ENCODE measurements around the gene CD3D. TPM values are rescaled to one million over a fixed set of nuclear protein-coding genes. Genes with fewer than 3 reads are reported as not detected.

The CD3D gene
- total RNA-seq, 6 experiments from 2014 or later = 0.64 to 0.98 (median 0.89) TPM; not detected in 2

GRCh38 chr11:118358071-118358470 is 15.6 kb upstream of the CD3D start:
- Histone ChIP-seq H3K27me3 (no peaks in the 10 kb centered on the region), H3K4me1 (peaks cover 0 to 12% (median 3%) of the 10 kb centered on the region in 4 donors), H3K9me3 (no peaks in the 10 kb centered on the region), H3K27ac (no peak overlapping the region), H3K4me3 (no peak overlapping the region), H3K36me3 (no peaks in the 10 kb centered on the region)
- no peak for ATAC-seq
- TF ChIP-seq CTCF (IDR thresholded peaks at IDR 0.05) (no peak), POLR2A (IDR thresholded peaks at IDR 0.05) (no peak)
- DNase-seq = no peak
- intact Hi-C loops (cut with DNase I) = loop anchor here in 1 of 2 donors (10.0 kb wide), 1 partner anchor 53 kb away; the partner anchor contains the start of gene CD3E
- 45% methylated on average over 3 of the region's 3 CpGs for WGBS (ENCODE audit: insufficient coverage, low coverage, low lambda C conversion rate, missing lambda C conversion rate)

GRCh38 chr11:118353084-118353710 is 10.7 kb upstream of the CD3D start:
- H3K9me3 ChIP-seq = no peaks in the 10 kb centered on the region
- DNase-seq (no peak), ATAC-seq (no peak)
- whole genome bisulfite sequencing (ENCODE audit: insufficient coverage, low coverage, low lambda C conversion rate, missing lambda C conversion rate) = 7% methylated on average over 5 of the region's 6 CpGs
- TF ChIP-seq CTCF (IDR thresholded peaks at IDR 0.05) = peak; percentile 53 to 61 (median 56)
- TF ChIP-seq POLR2A (IDR thresholded peaks at IDR 0.05) = no peak
- H3K27me3 ChIP-seq = no peaks in the 10 kb centered on the region
- no peaks in the 10 kb centered on the region for H3K36me3 ChIP-seq
- intact Hi-C loops (cut with DNase I) = loop anchor here (5.0 to 10.0 kb wide), 2 partner anchors 48 to 56 kb away; partner anchors contain the start of gene CD3E (in 1 of the 2)
- H3K4me3 ChIP-seq = no peak overlapping the region
- no peak overlapping the region for H3K27ac ChIP-seq
- H3K4me1 ChIP-seq = no peaks in the 10 kb centered on the region

GRCh38 chr11:118349475-118349874 is 7.0 kb upstream of the CD3D start:
- Histone ChIP-seq H3K9me3 (no peaks in the 10 kb centered on the region), H3K4me3 (no peak overlapping the region), H3K4me1 (no peaks in the 10 kb centered on the region), H3K27ac (no peak overlapping the region), H3K27me3 (no peaks in the 10 kb centered on the region), H3K36me3 (no peaks in the 10 kb centered on the region)
- DNase-seq (no peak), ATAC-seq (no peak)
- intact Hi-C loops (cut with DNase I) = no loop called here
- TF ChIP-seq POLR2A (IDR thresholded peaks at IDR 0.05) = no peak
- TF ChIP-seq CTCF (IDR thresholded peaks at IDR 0.05) = no peak
- 68% methylated on average over 6 of the region's 6 CpGs for WGBS (ENCODE audit: insufficient coverage, low coverage, low lambda C conversion rate, missing lambda C conversion rate)

GRCh38 chr11:118343981-118344515 is 1.5 kb upstream of the CD3D start, which contains the start of gene CD3G:
TSS of gene CD3G (plus strand) at chr11:118344344. CDS start at chr11:118344424, 80 bp downstream.
- H3K36me3 ChIP-seq = no peaks in the 10 kb centered on the region
- H3K27ac ChIP-seq = no peak within 1 kb of the TSS
- peak in 2 of 4 donors; percentile 34 to 40 for ATAC-seq
- no peaks in the 10 kb centered on the region for H3K27me3 ChIP-seq
- H3K4me3 ChIP-seq = no peak within 1 kb of the TSS
- H3K9me3 ChIP-seq = no peaks in the 10 kb centered on the region
- TF ChIP-seq CTCF (IDR thresholded peaks at IDR 0.05) = no peak
- no peak for TF ChIP-seq POLR2A (IDR thresholded peaks at IDR 0.05)
- DNase-seq = no peak
- H3K4me1 ChIP-seq = no peaks in the 10 kb centered on the region
- intact Hi-C loops (cut with DNase I) = no loop called here
- 67% methylated on average over 1 of the region's 6 CpGs for WGBS (ENCODE audit: insufficient coverage, low coverage, low lambda C conversion rate, missing lambda C conversion rate)
